ENCODE results near the gene PEX5L. TPM values are rescaled to one million over a fixed set of nuclear protein-coding genes. Genes with fewer than 3 reads are reported as not detected.

Gene PEX5L
- total and polyA plus RNA-seq, 2 experiments from 2014 or later = 0.07 to 0.30 TPM

DNA sequence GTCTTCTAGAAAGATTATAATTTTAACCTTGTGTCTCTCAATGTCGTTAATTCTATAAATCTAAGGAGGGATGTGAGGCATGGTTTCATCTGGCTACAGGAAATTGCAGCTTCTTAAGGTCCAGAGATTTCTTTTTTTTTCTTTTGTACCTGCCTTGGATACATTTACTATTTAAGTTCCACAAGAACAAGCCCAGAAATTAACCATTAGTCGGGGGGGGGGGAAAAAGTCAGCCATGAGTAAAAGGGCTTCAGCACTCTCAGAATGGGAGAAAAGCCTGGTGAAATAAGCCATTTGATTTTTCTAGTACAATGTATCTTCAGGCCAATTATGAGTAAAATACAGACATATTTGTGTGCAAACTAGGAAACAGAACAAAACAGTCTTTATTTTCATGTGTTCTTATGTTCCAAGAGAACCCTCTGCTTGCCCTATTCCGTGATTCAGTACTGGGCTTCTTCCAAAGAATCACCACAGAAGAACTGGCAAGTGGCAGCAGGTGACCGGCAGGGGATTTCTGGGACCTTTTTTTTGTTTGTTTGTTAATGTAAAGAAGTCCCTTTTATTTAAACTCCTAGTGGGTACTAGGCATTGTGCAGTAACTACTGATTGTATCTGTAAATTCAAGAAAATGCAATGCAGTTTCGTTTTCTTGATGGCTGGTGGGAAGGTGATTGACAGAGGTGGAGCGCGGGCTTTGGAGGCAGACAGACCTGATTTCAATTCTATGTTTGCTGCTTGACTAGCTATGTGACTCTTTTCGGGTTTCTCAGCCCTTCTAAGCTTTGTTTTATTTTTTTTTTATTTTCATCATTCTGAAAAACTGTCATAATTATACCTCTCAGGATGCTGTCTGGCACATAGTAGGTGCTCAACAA lies 82.5 kb downstream of the PEX5L start:
- TF ChIP-seq, protein P1, sequence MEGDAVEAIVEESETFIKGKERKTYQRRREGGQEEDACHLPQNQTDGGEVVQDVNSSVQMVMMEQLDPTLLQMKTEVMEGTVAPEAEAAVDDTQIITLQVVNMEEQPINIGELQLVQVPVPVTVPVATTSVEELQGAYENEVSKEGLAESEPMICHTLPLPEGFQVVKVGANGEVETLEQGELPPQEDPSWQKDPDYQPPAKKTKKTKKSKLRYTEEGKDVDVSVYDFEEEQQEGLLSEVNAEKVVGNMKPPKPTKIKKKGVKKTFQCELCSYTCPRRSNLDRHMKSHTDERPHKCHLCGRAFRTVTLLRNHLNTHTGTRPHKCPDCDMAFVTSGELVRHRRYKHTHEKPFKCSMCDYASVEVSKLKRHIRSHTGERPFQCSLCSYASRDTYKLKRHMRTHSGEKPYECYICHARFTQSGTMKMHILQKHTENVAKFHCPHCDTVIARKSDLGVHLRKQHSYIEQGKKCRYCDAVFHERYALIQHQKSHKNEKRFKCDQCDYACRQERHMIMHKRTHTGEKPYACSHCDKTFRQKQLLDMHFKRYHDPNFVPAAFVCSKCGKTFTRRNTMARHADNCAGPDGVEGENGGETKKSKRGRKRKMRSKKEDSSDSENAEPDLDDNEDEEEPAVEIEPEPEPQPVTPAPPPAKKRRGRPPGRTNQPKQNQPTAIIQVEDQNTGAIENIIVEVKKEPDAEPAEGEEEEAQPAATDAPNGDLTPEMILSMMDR (IDR thresholded peaks at IDR 0.05; ENCODE audit: low read depth, low read length) = no peak
- no peak for DNase-seq (ENCODE audit: low read depth in 1 of 2, low spot score in 1 of 2)

DNA sequence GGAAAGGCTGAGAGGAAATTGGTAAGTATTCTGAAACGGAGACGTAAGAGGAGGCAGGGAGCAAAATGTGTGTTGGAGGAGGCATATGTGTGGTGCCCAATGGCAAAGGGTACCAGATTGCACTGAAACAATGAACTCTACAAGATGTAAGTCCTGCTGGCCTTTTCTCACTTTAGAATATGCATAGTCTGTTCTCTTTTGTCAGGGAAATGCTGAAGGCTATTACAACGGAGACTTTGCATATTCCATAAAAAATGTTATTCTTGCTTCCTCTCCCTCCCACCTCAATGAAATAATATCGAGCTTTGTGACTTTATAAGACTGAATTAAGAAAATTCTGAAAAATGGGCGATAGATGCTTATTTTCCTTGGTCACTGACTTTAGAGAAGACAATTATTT lies 85.9 kb downstream of the PEX5L start:
- DNase-seq (ENCODE audit: low read depth in 1 of 2, low spot score in 1 of 2) = no peak
- Histone ChIP-seq H3K27ac (no peak overlapping the region), H3K4me3 (no peak overlapping the region), H3K4me1 (ENCODE audit: low read depth) (no peaks in the 10 kb centered on the region), H3K27me3 (no peaks in the 10 kb centered on the region), H3K9me3 (ENCODE audit: low read depth) (no peaks in the 10 kb centered on the region), H3K36me3 (no peaks in the 10 kb centered on the region)
- TF ChIP-seq, protein P1 (IDR thresholded peaks at IDR 0.05; ENCODE audit: low read depth, low read length) = no peak

More for the DNA sequence above, 82.5 kb downstream of the PEX5L start:
- Histone ChIP-seq H3K4me1 (ENCODE audit: low read depth) (peaks cover 2% of the 10 kb centered on the region), H3K27me3 (no peaks in the 10 kb centered on the region), H3K36me3 (no peaks in the 10 kb centered on the region), H3K4me3 (no peak overlapping the region), H3K9me3 (ENCODE audit: low read depth) (no peaks in the 10 kb centered on the region), H3K27ac (no peak overlapping the region)

DNA sequence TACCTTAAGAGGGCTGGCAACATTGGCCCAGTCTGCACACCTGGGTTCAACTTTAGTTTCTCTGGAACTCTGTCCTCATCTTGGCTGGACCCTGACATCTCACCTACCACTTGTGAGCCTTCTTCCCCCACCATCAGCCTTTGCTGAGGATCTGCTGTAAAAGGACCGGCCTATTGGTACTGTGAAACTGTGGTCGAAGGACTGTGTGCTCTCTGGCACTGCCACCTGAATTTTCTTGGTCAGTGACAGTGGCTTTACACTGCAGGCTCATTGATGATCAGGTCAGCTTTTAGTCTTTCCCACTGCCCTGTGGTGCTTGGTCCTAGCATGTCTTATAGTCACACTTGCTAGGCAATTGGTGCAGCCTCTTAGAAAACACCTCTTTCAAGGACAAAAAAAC lies 86.9 kb downstream of the PEX5L start:
- H3K4me1 ChIP-seq (ENCODE audit: low read depth) = no peaks in the 10 kb centered on the region
- no peaks in the 10 kb centered on the region for H3K27me3 ChIP-seq
- H3K9me3 ChIP-seq (ENCODE audit: low read depth) = no peaks in the 10 kb centered on the region
- H3K4me3 ChIP-seq = no peak overlapping the region
- TF ChIP-seq, protein P1 (IDR thresholded peaks at IDR 0.05; ENCODE audit: low read depth, low read length) = no peak
- no peak for DNase-seq (ENCODE audit: low read depth in 1 of 2, low spot score in 1 of 2)
- no peak overlapping the region for H3K27ac ChIP-seq
- no peaks in the 10 kb centered on the region for H3K36me3 ChIP-seq

DNA sequence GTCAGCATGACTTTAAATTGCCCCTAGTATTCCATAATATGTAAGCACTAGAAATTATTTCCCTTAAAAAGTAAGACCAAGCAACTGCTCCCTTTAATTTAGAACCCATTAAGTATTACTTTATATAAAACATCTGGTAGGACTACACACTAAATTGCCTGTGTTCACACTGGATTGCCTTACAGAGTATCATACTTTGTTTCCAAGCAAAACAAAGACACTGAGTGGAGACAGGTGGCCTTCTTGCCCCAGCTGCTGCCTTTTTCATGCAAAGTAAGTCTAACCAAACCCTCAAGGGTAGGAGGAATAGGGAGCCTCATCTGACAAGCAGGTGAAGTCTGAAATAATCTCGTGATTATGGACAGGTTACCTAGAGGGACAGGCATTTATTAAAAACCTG lies 87.3 kb downstream of the PEX5L start:
- no peaks in the 10 kb centered on the region for H3K4me1 ChIP-seq (ENCODE audit: low read depth)
- no peak overlapping the region for H3K4me3 ChIP-seq
- TF ChIP-seq, protein P1 (IDR thresholded peaks at IDR 0.05; ENCODE audit: low read depth, low read length) = no peak
- no peaks in the 10 kb centered on the region for H3K9me3 ChIP-seq (ENCODE audit: low read depth)
- H3K27me3 ChIP-seq = no peaks in the 10 kb centered on the region
- DNase-seq (ENCODE audit: low read depth in 1 of 2, low spot score in 1 of 2) = no peak
- no peaks in the 10 kb centered on the region for H3K36me3 ChIP-seq
- no peak overlapping the region for H3K27ac ChIP-seq

DNA sequence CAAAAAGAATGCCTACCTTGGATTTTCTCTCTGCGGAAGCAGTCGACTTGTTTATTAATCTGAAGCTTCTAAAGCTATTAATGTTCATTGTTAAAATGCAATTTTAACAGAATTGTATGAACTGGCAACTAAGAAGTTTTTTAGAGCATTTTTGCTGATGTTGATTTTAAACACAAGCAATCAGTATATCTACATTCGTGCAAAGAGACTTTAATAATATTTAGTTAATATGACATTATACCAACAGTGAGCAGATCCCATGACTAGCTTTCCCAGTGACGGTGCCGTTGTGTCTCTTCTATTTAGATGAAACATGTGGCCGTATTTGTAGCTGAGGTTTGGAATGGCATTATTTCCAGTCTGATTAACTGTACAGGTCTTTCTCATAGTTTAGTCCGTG lies 88.0 kb downstream of the PEX5L start:
- H3K4me1 ChIP-seq (ENCODE audit: low read depth) = no peaks in the 10 kb centered on the region
- H3K4me3 ChIP-seq = no peak overlapping the region
- no peaks in the 10 kb centered on the region for H3K36me3 ChIP-seq
- TF ChIP-seq, protein P1 (IDR thresholded peaks at IDR 0.05; ENCODE audit: low read depth, low read length) = no peak
- no peaks in the 10 kb centered on the region for H3K9me3 ChIP-seq (ENCODE audit: low read depth)
- H3K27ac ChIP-seq = no peak overlapping the region
- no peaks in the 10 kb centered on the region for H3K27me3 ChIP-seq
- DNase-seq (ENCODE audit: low read depth in 1 of 2, low spot score in 1 of 2) = no peak

Data from cardiac muscle cell (in vitro differentiated cells and primary cell).